Tibial artery (tissue), 4 donors: Measurements from ENCODE around the gene MOAP1.
A peak's percentile ranks its signal among the peaks of the same experiment; 100 is the strongest.

Experiments used
- DNase-seq, 2 donors: peaks; one replicate each; pipeline ENCODE4 v3.0.0-alpha.2; 2019
- H3K27ac ChIP-seq, 2 donors: fragments of 200-600 bp; sonication (generic) in 1 of 2; 1 replicate in 1 of 2; 2 replicates in 1 of 2; pipeline ENCODE4 v1.5.1; 2018 to 2019; ENCODE audit warnings: mild to moderate bottlenecking in 1 of 2
- H3K27me3 ChIP-seq, 2 donors: fragments of 200-600 bp; sonication (generic) in 1 of 2; one replicate each; pipeline versions ENCODE4 v1.5.1 to v1.6.0; 2016 to 2019
- H3K36me3 ChIP-seq, 3 donors: fragments of 200-600 bp; sonication (generic) in 2 of 3; one replicate each; pipeline ENCODE4 v1.5.1; 2016 to 2019; ENCODE audit warnings: mild to moderate bottlenecking in 2 of 3
- H3K4me1 ChIP-seq, 4 donors: fragments of 200-600 bp; sonication (generic) in 2 of 4; 1 replicate in 3 of 4; 2 replicates in 1 of 4; pipeline ENCODE4 v1.5.1; 2016 to 2019
- H3K4me3 ChIP-seq, 2 donors: fragments of 200-600 bp; sonication (generic) in 1 of 2; 1 replicate in 1 of 2; 2 replicates in 1 of 2; pipeline ENCODE4 v1.5.1; 2018 to 2019; ENCODE audit warnings: mild to moderate bottlenecking in 2 of 2
- H3K9me3 ChIP-seq, 3 donors: fragments of 200-600 bp; sonication (generic) in 1 of 3; one replicate each; pipeline ENCODE4 v1.5.1; 2016 to 2019
- intact Hi-C: fragments of 100-400 bp; cut with DNase I; formaldehyde crosslinking; loops from one replicate; pipeline ENCODE4 v1.15.0; 2023; ENCODE audit warnings: low total_unique reads
- TF ChIP-seq, protein P1 (sequence below), 2 experiments: fragments of 200-600 bp in 1 of 2; fragments of 450-650 bp in 1 of 2; IDR thresholded peaks; one replicate each; pipeline ENCODE4 v1.5.1; 2017 to 2019; ENCODE audit warnings: antibody characterized with exemption in 2 of 2, mild to moderate bottlenecking in 1 of 2, moderate library complexity in 1 of 2

Gene MOAP1

DNA sequence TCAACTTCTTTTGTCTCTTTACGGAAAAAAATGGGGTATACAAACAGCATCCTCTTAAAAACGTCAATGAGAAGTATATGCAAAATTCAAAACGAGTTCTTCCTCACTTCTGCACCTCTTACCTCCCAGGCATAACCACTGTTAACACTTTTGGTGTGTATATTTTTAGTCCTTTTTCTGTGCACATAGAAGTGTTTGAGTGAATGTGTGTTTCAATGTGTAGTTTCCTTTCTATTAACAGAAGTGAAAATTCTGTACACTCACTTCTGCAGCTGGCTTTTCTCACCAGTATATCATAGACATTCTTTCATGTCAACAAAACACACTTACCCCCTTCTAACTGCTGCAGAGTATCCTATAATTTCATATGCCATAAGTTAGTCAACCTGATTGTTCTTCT, 27.7 kb upstream of the MOAP1 start:
- Histone ChIP-seq H3K36me3 (peaks cover 51 to 67% (median 61%) of the 10 kb centered on the region in 3 donors), H3K27me3 (no peaks in the 10 kb centered on the region), H3K9me3 (no peaks in the 10 kb centered on the region), H3K4me1 (peaks cover 0 to 21% (median 11%) of the 10 kb centered on the region in 4 donors), H3K4me3 (no peak overlapping the region), H3K27ac (no peak overlapping the region)
- intact Hi-C loops = no loop called here
- DNase-seq = no peak
- TF ChIP-seq, protein P1, sequence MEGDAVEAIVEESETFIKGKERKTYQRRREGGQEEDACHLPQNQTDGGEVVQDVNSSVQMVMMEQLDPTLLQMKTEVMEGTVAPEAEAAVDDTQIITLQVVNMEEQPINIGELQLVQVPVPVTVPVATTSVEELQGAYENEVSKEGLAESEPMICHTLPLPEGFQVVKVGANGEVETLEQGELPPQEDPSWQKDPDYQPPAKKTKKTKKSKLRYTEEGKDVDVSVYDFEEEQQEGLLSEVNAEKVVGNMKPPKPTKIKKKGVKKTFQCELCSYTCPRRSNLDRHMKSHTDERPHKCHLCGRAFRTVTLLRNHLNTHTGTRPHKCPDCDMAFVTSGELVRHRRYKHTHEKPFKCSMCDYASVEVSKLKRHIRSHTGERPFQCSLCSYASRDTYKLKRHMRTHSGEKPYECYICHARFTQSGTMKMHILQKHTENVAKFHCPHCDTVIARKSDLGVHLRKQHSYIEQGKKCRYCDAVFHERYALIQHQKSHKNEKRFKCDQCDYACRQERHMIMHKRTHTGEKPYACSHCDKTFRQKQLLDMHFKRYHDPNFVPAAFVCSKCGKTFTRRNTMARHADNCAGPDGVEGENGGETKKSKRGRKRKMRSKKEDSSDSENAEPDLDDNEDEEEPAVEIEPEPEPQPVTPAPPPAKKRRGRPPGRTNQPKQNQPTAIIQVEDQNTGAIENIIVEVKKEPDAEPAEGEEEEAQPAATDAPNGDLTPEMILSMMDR (IDR thresholded peaks at IDR 0.05) = no peak

DNA sequence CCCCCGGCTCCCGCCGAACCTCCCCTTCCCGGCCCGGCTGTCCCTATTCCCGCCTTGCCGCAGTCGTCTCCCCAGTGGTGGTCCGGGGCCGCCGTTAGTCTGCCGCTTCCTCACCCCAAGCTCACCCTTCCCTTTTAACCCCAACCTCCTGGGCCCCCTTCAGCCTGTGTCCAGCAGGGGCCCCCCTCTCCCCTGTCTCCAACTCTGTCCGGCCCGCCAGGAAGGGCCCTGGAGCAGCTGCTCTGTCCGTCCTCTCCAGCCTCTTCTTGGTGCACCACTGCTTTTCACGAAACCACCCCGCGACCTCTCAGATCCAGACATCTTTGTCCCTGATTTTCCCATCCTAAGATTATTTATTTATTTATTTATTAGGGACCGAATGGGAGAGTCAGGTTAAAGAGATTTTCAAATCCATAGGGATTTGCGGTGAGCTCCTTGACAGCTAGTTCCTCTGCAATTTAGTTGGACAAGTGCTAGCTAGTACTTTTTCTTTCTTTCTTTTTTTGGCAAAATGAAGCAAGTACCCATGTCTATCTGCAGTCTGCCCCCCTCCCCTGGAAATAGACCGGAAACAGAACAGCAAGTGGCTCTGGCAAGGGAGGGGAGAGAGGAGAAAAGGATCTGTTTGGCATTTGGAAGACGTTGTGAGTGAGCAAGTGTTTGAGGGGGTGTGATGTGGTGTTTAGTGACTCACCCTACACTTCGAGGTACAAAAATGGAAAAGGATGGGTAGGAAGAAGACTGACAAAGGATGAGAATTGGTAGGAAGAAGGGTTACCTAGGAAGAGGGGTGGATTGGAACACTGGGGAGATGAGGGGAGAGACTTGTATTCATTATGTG, 23.0 kb upstream of the MOAP1 start:
- H3K36me3 ChIP-seq = peaks cover 12 to 20% (median 14%) of the 10 kb centered on the region in 3 donors
- intact Hi-C loops = loop anchor here (1.0 to 2.0 kb wide), 2 partner anchors 92 to 255 kb away; partner anchors contain the start of gene ITPK1
- peak in 1 of 2 donors; percentile 72 for DNase-seq
- no peaks in the 10 kb centered on the region for H3K27me3 ChIP-seq
- H3K4me3 ChIP-seq = peak overlapping the region; percentile 78 to 84
- H3K9me3 ChIP-seq = no peaks in the 10 kb centered on the region
- TF ChIP-seq, protein P1 (IDR thresholded peaks at IDR 0.05) = peak in 1 of 2 experiments; percentile 14
- peaks cover 0 to 32% (median 21%) of the 10 kb centered on the region in 4 donors for H3K4me1 ChIP-seq
- peak overlapping the region; percentile 82 to 90 for H3K27ac ChIP-seq

DNA sequence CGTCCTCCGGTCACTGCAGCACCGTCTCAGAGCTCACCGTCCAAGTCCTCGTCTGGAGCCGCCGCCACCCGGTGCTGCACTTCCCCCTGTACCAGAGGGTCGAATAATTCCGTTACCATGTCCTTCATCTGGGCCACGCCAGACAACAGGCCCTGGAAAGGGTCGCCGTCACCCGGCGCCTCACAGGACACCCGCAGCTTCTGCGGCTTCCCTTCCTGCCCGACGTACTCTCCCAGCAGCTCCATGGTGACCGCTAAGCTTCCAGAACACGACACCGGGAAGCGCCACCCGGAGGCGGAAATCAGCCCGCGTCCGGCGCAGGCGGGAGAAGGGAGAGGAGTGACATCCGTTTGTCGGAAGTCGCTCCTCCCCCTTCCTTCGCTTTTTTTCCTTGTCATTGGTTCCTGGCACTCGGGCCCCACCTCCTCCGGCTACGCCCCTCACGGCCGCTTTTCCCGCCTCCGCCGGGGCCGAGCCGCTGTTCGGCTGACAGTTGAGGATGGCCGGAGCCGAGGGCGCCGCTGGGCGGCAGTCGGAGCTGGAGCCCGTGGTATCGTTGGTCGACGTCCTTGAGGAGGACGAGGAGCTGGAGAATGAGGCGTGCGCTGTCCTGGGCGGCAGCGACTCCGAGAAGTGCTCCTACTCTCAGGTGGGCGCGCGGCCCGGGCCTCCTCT, 22.2 kb upstream of the MOAP1 start, which contains the start of the genes GON7 and UBR7:
Gene GON7, minus strand, starts transcription at position 273 of the 675 bp plus-strand sequence. Its CDS starts 28 bp downstream, at position 245.
Gene UBR7, plus strand, starts transcription at position 464 of the 675 bp plus-strand sequence. Its CDS starts 36 bp downstream, at position 500.
- TF ChIP-seq, protein P1 (IDR thresholded peaks at IDR 0.05) = peak; percentile 15 to 36
- intact Hi-C loops = loop anchor here (1.0 to 2.0 kb wide), 2 partner anchors 92 to 254 kb away; partner anchors contain the start of gene ITPK1
- Histone ChIP-seq H3K36me3 (peaks cover 4 to 12% (median 6%) of the 10 kb centered on the region in 3 donors), H3K27ac (peak within 1 kb of the TSS; percentile 82 to 90), H3K9me3 (no peaks in the 10 kb centered on the region), H3K4me3 (peak within 1 kb of the TSS; percentile 78 to 84), H3K4me1 (peaks cover 0 to 32% (median 21%) of the 10 kb centered on the region in 4 donors), H3K27me3 (no peaks in the 10 kb centered on the region)
- peak; percentile 95 to 98 for DNase-seq

GRCh38 chr14:93201155-93201704, 16.5 kb upstream of the MOAP1 start:
- Histone ChIP-seq H3K4me3 (no peak overlapping the region), H3K9me3 (no peaks in the 10 kb centered on the region), H3K4me1 (peaks cover 0 to 11% (median 7%) of the 10 kb centered on the region in 4 donors), H3K36me3 (peaks cover 0 to 5% (median 0%) of the 10 kb centered on the region in 3 donors), H3K27ac (no peak overlapping the region), H3K27me3 (no peaks in the 10 kb centered on the region)
- DNase-seq = no peak
- TF ChIP-seq, protein P1 (IDR thresholded peaks at IDR 0.05) = no peak
- intact Hi-C loops = loop anchor here (5.0 kb wide), 1 partner anchor 559 kb away; no protein-coding TSS in a partner anchor

- intact Hi-C loops = loop anchor here (5.0 kb wide), 1 partner anchor 558 kb away; no protein-coding TSS in a partner anchor
- Histone ChIP-seq H3K9me3 (no peaks in the 10 kb centered on the region), H3K4me3 (no peak overlapping the region), H3K27ac (no peak overlapping the region), H3K36me3 (peaks cover 0 to 5% (median 0%) of the 10 kb centered on the region in 3 donors), H3K27me3 (no peaks in the 10 kb centered on the region), H3K4me1 (peaks cover 0 to 4% (median under 1%) of the 10 kb centered on the region in 4 donors)
- TF ChIP-seq, protein P1 (IDR thresholded peaks at IDR 0.05) = no peak
- DNase-seq = no peak
Measured at GRCh38 chr14:93200553-93200952, 15.9 kb upstream of the MOAP1 start.
